GM18508 (cell line): ENCODE measurements around the gene HNRNPH1.

Experiments used
- ATAC-seq: cut with Tn5 transposase; IDR thresholded peaks from one replicate; pipeline ENCODE4 v1.9.1; 2021; ENCODE audit warnings: moderate number of reproducible peaks; ENCODE audit not compliant: insufficient read depth, unreplicated experiment

HNRNPH1 gene

GRCh38 chr5:179623906-179624741, 653 bp upstream of the HNRNPH1 start:
- no peak for ATAC-seq

- no peak for ATAC-seq
Observed at GRCh38 chr5:179621551-179622214, 1.8 kb downstream of the HNRNPH1 start.

GRCh38 chr5:179620703-179621350, 2.6 kb downstream of the HNRNPH1 start:
- ATAC-seq = no peak

GRCh38 chr5:179620293-179620692, 3.2 kb downstream of the HNRNPH1 start:
- no peak for ATAC-seq

- ATAC-seq = no peak
Observed at GRCh38 chr5:179619776-179620175, 3.7 kb downstream of the HNRNPH1 start.

GRCh38 chr5:179618923-179619554, 4.4 kb downstream of the HNRNPH1 start:
- no peak for ATAC-seq

- no peak for ATAC-seq
Observed at GRCh38 chr5:179617930-179618329, 5.5 kb downstream of the HNRNPH1 start.

GRCh38 chr5:179616002-179616594, 7.4 kb downstream of the HNRNPH1 start:
- no peak for ATAC-seq

- no peak for ATAC-seq
Observed at GRCh38 chr5:179615203-179615602, 8.3 kb downstream of the HNRNPH1 start.

- ATAC-seq = no peak
Observed at GRCh38 chr5:179614745-179615144, 8.7 kb downstream of the HNRNPH1 start.

GRCh38 chr5:179613460-179614071, 9.9 kb downstream of the HNRNPH1 start:
- no peak for ATAC-seq

- no peak for ATAC-seq
Observed at GRCh38 chr5:179612577-179613459, 10.7 kb downstream of the HNRNPH1 start.

- ATAC-seq = no peak
Observed at GRCh38 chr5:179610903-179611265, 12.6 kb downstream of the HNRNPH1 start.

- ATAC-seq = no peak
Observed at GRCh38 chr5:179610109-179610902, 13.2 kb downstream of the HNRNPH1 start.

- no peak for ATAC-seq
Observed at GRCh38 chr5:179609834-179610108, 13.7 kb downstream of the HNRNPH1 start.

- ATAC-seq = no peak
Observed at GRCh38 chr5:179608131-179608581, 15.3 kb downstream of the HNRNPH1 start.

- ATAC-seq = no peak
Observed at GRCh38 chr5:179607160-179607931, 16.1 kb downstream of the HNRNPH1 start.

GRCh38 chr5:179606910-179607159, 16.6 kb downstream of the HNRNPH1 start:
- no peak for ATAC-seq
